H9 (cell line): ENCODE data around the gene DYNLRB2. TPM values are rescaled to one million over a fixed set of nuclear protein-coding genes. Genes with fewer than 3 reads are reported as not detected.

Experiments used
- DNase-seq: peaks from one replicate; pipeline ENCODE4 v3.0.0-alpha.2; 2017
- H2AFZ ChIP-seq: one replicate; pipeline ENCODE4 v1.6.1; 2013; ENCODE audit warnings: mild to moderate bottlenecking, low read length, control low read depth, moderate library complexity
- H2AK5ac ChIP-seq: 2 replicates; pipeline ENCODE4 v1.6.1; 2013; ENCODE audit warnings: low read length, control low read depth, mixed read lengths; ENCODE audit not compliant: insufficient read length
- H2BK120ac ChIP-seq: one replicate; pipeline ENCODE4 v1.6.1; 2013; ENCODE audit warnings: low read depth, mild to moderate bottlenecking, low read length, control low read depth, inconsistent platforms; ENCODE audit not compliant: poor library complexity, severe bottlenecking
- H2BK12ac ChIP-seq: 2 replicates; pipeline ENCODE4 v1.6.1; 2013; ENCODE audit warnings: low read length, control low read depth, mixed read lengths, low read depth; ENCODE audit not compliant: insufficient read length
- H2BK15ac ChIP-seq: 2 replicates; pipeline ENCODE4 v1.6.1; 2013; ENCODE audit warnings: low read depth, low read length, control low read depth
- H2BK20ac ChIP-seq: one replicate; pipeline ENCODE4 v1.6.1; 2013; ENCODE audit warnings: low read depth, mild to moderate bottlenecking, low read length, control low read depth, inconsistent platforms; ENCODE audit not compliant: poor library complexity, severe bottlenecking
- H2BK5ac ChIP-seq: 2 replicates; pipeline ENCODE4 v1.6.1; 2013; ENCODE audit warnings: low read length, control low read depth, mixed read lengths; ENCODE audit not compliant: insufficient read length
- H3K14ac ChIP-seq: 2 replicates; pipeline ENCODE4 v1.6.1; 2013; ENCODE audit warnings: low read length, control low read depth; ENCODE audit not compliant: insufficient read depth
- H3K18ac ChIP-seq: 2 replicates; pipeline ENCODE4 v1.6.1; 2013; ENCODE audit warnings: low read depth, mild to moderate bottlenecking, mixed read lengths, low read length, control low read depth; ENCODE audit not compliant: insufficient read length
- H3K23ac ChIP-seq: 2 replicates; pipeline ENCODE4 v1.6.1; 2013; ENCODE audit warnings: low read length, control low read depth, mixed read lengths, low read depth; ENCODE audit not compliant: insufficient read length
- H3K23me2 ChIP-seq: 2 replicates; pipeline ENCODE4 v1.6.1; 2013; ENCODE audit warnings: low read depth, mild to moderate bottlenecking, mixed read lengths, low read length, control low read depth; ENCODE audit not compliant: insufficient read length, poor library complexity, severe bottlenecking
- H3K27ac ChIP-seq: 2 replicates; pipeline ENCODE4 v1.5.1; 2013; ENCODE audit warnings: low read length, control low read depth, mixed read lengths, low read depth; ENCODE audit not compliant: insufficient read length
- H3K27me3 ChIP-seq: 2 replicates; pipeline ENCODE4 v1.6.1; 2013; ENCODE audit warnings: low read length, control low read depth, inconsistent platforms; ENCODE audit not compliant: insufficient read depth
- H3K4ac ChIP-seq: 2 replicates; pipeline ENCODE4 v1.6.1; 2013; ENCODE audit warnings: low read depth, mild to moderate bottlenecking, control low read depth, inconsistent platforms, low read length, moderate library complexity
- H3K4me1 ChIP-seq: 2 replicates; pipeline ENCODE4 v1.6.1; 2013; ENCODE audit warnings: low read length, control low read depth, inconsistent platforms; ENCODE audit not compliant: insufficient read depth
- H3K4me2 ChIP-seq: 2 replicates; pipeline ENCODE4 v1.6.1; 2013; ENCODE audit warnings: low read length, control low read depth, mixed read lengths; ENCODE audit not compliant: insufficient read length, insufficient read depth
- H3K56ac ChIP-seq: 2 replicates; pipeline ENCODE4 v1.6.1; 2013; ENCODE audit warnings: low read depth, mild to moderate bottlenecking, mixed read lengths, low read length, control low read depth; ENCODE audit not compliant: insufficient read length
- H3K79me1 ChIP-seq: 2 replicates; pipeline ENCODE4 v1.6.1; 2013; ENCODE audit warnings: low read depth, mild to moderate bottlenecking, moderate library complexity, low read length, control low read depth, inconsistent platforms; ENCODE audit not compliant: insufficient read depth, poor library complexity, severe bottlenecking
- H3K79me2 ChIP-seq: 2 replicates; pipeline ENCODE4 v1.6.1; 2013; ENCODE audit warnings: low read length, control low read depth, inconsistent platforms; ENCODE audit not compliant: insufficient read depth
- H3K9ac ChIP-seq: 2 replicates; pipeline ENCODE4 v1.6.1; 2013; ENCODE audit warnings: low read length, control low read depth, mixed read lengths; ENCODE audit not compliant: insufficient read length; ENCODE audit errors: extremely low read depth
- H3K9me3 ChIP-seq: one replicate; pipeline ENCODE4 v1.6.1; 2013; ENCODE audit warnings: low read depth, low read length, inconsistent platforms; ENCODE audit not compliant: control insufficient read depth
- H3T11ph ChIP-seq: one replicate; pipeline ENCODE4 v1.6.1; 2013; ENCODE audit warnings: mild to moderate bottlenecking, low read length, control low read depth, inconsistent platforms
- H4K20me1 ChIP-seq: one replicate; pipeline ENCODE4 v1.6.1; 2013; ENCODE audit not compliant: control insufficient read depth, insufficient read length, insufficient read depth
- H4K5ac ChIP-seq: 2 replicates; pipeline ENCODE4 v1.6.1; 2013; ENCODE audit warnings: low read depth, mild to moderate bottlenecking, mixed read lengths, low read length, control low read depth; ENCODE audit not compliant: insufficient read length
- H4K8ac ChIP-seq: replicated peaks from 2 replicates; pipeline ENCODE4 v1.6.1; 2013; ENCODE audit warnings: low read length, control low read depth, mixed read lengths, low read depth; ENCODE audit not compliant: insufficient read length
- H4K91ac ChIP-seq: 2 replicates; pipeline ENCODE4 v1.6.1; 2013; ENCODE audit warnings: low read depth, mild to moderate bottlenecking, moderate library complexity, mixed read lengths, low read length, control low read depth; ENCODE audit not compliant: insufficient read length
- H3K27ac Mint-ChIP-seq, 3 experiments: 2 replicates in 2 of 3; 3 replicates in 1 of 3; pipeline ENCODE4 v1.8.0; 2020 to 2021; ENCODE audit warnings: mixed read lengths in 3 of 3, mild to moderate bottlenecking in 1 of 3, moderate library complexity in 1 of 3
- H3K27me3 Mint-ChIP-seq: 2 replicates; pipeline ENCODE4 v1.8.0; 2021; ENCODE audit warnings: low read depth, mild to moderate bottlenecking, moderate library complexity, mixed read lengths
- H3K36me3 Mint-ChIP-seq, 3 experiments: 2 replicates in 2 of 3; 3 replicates in 1 of 3; pipeline ENCODE4 v1.8.0; 2020 to 2021; ENCODE audit warnings: low read depth in 3 of 3, mixed read lengths in 3 of 3; ENCODE audit not compliant: insufficient read depth in 1 of 3
- H3K4me1 Mint-ChIP-seq, 2 experiments: 2 replicates each; pipeline ENCODE4 v1.8.0; 2020; ENCODE audit warnings: mixed read lengths in 2 of 2
- H3K4me3 Mint-ChIP-seq, 2 experiments: 2 replicates in 1 of 2; 3 replicates in 1 of 2; pipeline ENCODE4 v1.8.0; 2020 to 2021; ENCODE audit warnings: mild to moderate bottlenecking in 2 of 2, mixed read lengths in 2 of 2, moderate library complexity in 1 of 2
- H3K9me3 Mint-ChIP-seq, 2 experiments: 2 replicates in 1 of 2; 3 replicates in 1 of 2; pipeline ENCODE4 v1.8.0; 2020; ENCODE audit warnings: mild to moderate bottlenecking in 2 of 2, mixed read lengths in 2 of 2, moderate library complexity in 1 of 2
- WGBS: extraction: QIAGEN DNeasy Blood & Tissue Kit; methylation state at CpG from one replicate; pipeline ENCODE4 v1.1.7; 2013; ENCODE audit warnings: missing lambda C conversion rate, low lambda C conversion rate, mixed read lengths; ENCODE audit not compliant: insufficient read length; ENCODE audit errors: extremely low coverage; 5-methylcytosine and 5-hydroxymethylcytosine counted together
- total RNA-seq: library from RNA; stranded (reverse); gene quantifications from 2 replicates; pipeline ENCODE4 v1.2.1, GENCODE V29; 2021
- TF ChIP-seq, protein P1 (sequence below): fragments of 200-600 bp; sonication (generic); conservative IDR thresholded peaks from 3 replicates; pipeline ENCODE4 v1.8.0; 2021; ENCODE audit warnings: antibody characterized with exemption, mild to moderate bottlenecking

Gene DYNLRB2
- total RNA-seq, 1 experiment from 2014 or later: not detected

DNA sequence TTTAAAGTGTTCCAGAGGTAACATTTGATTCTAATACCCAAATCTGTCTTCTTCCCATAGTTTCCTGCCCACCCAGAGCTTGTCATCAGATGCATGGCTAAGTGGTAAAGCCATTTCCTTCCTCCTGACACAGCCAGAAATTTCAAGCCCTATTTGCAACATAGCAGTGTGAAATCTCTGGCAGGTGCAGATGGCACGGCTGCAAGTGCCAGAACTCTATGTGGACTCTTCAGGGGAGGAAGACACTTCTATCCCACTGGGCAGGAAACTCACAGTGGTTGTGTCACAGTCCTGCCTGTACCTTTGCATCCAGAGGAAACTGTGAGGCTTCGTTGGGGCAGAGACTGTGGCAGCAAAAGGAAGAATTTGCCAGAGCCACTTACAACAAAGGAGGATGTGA lies 13.2 kb downstream of the DYNLRB2 start:
- Mint-ChIP-seq H3K27ac (no peak overlapping the region), H3K27me3 (peaks cover 5% of the 10 kb centered on the region), H3K4me3 (no peak overlapping the region), H3K9me3 (no peaks in the 10 kb centered on the region), H3K36me3 (no peaks in the 10 kb centered on the region), H3K4me1 (no peaks in the 10 kb centered on the region)
- no peak overlapping the region for H3K14ac ChIP-seq
- H2AK5ac ChIP-seq: no peak overlapping the region
- H2BK5ac ChIP-seq: no peak overlapping the region
- no peak overlapping the region for H2BK12ac ChIP-seq
- H3K79me1 ChIP-seq: no peaks in the 10 kb centered on the region
- H2BK120ac ChIP-seq: no peak overlapping the region
- H4K8ac ChIP-seq: no peak overlapping the region
- H3K4ac ChIP-seq: no peak overlapping the region
- H3K23me2 ChIP-seq: no peaks in the 10 kb centered on the region
- no peak overlapping the region for H3K56ac ChIP-seq
- no peak overlapping the region for H3K27ac ChIP-seq
- H3K4me2 ChIP-seq: no peak overlapping the region
- H3K27me3 ChIP-seq: no peaks in the 10 kb centered on the region
- TF ChIP-seq, protein P1, sequence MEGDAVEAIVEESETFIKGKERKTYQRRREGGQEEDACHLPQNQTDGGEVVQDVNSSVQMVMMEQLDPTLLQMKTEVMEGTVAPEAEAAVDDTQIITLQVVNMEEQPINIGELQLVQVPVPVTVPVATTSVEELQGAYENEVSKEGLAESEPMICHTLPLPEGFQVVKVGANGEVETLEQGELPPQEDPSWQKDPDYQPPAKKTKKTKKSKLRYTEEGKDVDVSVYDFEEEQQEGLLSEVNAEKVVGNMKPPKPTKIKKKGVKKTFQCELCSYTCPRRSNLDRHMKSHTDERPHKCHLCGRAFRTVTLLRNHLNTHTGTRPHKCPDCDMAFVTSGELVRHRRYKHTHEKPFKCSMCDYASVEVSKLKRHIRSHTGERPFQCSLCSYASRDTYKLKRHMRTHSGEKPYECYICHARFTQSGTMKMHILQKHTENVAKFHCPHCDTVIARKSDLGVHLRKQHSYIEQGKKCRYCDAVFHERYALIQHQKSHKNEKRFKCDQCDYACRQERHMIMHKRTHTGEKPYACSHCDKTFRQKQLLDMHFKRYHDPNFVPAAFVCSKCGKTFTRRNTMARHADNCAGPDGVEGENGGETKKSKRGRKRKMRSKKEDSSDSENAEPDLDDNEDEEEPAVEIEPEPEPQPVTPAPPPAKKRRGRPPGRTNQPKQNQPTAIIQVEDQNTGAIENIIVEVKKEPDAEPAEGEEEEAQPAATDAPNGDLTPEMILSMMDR: no peak
- no peak for DNase-seq
- no peak overlapping the region for H2BK20ac ChIP-seq
- no peak overlapping the region for H3T11ph ChIP-seq
- H2BK15ac ChIP-seq: no peak overlapping the region
- no peaks in the 10 kb centered on the region; the same call in 1 of the 2 replicates for H3K4me1 ChIP-seq
- H4K20me1 ChIP-seq: no peaks in the 10 kb centered on the region
- no peak overlapping the region for H4K5ac ChIP-seq
- H3K79me2 ChIP-seq: no peaks in the 10 kb centered on the region
- no peak overlapping the region for H3K23ac ChIP-seq
- no peaks in the 10 kb centered on the region for H3K9me3 ChIP-seq
- H3K18ac ChIP-seq: no peak overlapping the region
- no peak overlapping the region for H3K9ac ChIP-seq
- H2AFZ ChIP-seq: no peak overlapping the region
- H4K91ac ChIP-seq: no peak overlapping the region
- WGBS: no CpG with 5 or more reads among the region's 2 CpGs
